ENCODE results near the gene PCSK4.

PCSK4 gene

GRCh38 chr19:1470055-1470304 is 20.2 kb downstream of the PCSK4 start:
- DNase-seq (ENCODE audit: low read depth) = no peak
- H3K4me3 ChIP-seq (ENCODE audit: low read depth, low read length) = peak overlapping the region; percentile 28
- TF ChIP-seq, protein P1, sequence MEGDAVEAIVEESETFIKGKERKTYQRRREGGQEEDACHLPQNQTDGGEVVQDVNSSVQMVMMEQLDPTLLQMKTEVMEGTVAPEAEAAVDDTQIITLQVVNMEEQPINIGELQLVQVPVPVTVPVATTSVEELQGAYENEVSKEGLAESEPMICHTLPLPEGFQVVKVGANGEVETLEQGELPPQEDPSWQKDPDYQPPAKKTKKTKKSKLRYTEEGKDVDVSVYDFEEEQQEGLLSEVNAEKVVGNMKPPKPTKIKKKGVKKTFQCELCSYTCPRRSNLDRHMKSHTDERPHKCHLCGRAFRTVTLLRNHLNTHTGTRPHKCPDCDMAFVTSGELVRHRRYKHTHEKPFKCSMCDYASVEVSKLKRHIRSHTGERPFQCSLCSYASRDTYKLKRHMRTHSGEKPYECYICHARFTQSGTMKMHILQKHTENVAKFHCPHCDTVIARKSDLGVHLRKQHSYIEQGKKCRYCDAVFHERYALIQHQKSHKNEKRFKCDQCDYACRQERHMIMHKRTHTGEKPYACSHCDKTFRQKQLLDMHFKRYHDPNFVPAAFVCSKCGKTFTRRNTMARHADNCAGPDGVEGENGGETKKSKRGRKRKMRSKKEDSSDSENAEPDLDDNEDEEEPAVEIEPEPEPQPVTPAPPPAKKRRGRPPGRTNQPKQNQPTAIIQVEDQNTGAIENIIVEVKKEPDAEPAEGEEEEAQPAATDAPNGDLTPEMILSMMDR (conservative IDR thresholded peaks at IDR 0.05; ENCODE audit: low read depth, low read length) = no peak

GRCh38 chr19:1469255-1470054 is 20.7 kb downstream of the PCSK4 start:
- TF ChIP-seq, protein P1 (conservative IDR thresholded peaks at IDR 0.05; ENCODE audit: low read depth, low read length) = no peak
- no peak for DNase-seq (ENCODE audit: low read depth)
- H3K4me3 ChIP-seq (ENCODE audit: low read depth, low read length) = no peak overlapping the region

- DNase-seq (ENCODE audit: low read depth) = peak; percentile 42
- TF ChIP-seq, protein P1 (conservative IDR thresholded peaks at IDR 0.05; ENCODE audit: low read depth, low read length) = peak; percentile 2
Observed at GRCh38 chr19:1468821-1469254, 21.3 kb downstream of the PCSK4 start.

DNA sequence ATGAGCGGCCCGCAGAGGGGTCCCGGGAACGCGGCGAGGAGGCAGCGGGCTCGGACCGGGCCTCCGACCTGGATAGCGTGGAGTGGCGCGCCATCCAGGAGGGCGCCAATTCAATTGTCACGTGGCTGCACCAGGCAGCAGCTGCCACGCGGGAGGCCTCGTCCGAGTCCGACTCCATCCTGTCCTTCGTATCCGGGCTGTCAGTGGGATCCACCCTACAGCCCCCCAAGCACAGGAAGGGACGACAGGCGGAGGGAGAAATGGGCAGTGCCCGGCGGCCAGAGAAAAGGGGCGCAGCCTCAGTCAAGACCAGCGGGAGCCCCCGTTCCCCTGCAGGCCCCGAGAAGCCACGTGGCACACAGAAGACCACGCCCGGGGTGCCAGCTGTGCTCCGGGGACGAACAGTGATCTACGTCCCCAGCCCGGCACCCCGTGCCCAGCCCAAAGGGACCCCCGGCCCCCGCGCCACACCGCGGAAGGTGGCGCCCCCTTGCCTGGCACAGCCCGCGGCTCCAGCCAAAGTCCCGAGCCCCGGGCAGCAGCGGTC is 21.8 kb downstream of the PCSK4 start:
- no peak for DNase-seq (ENCODE audit: low read depth)
- TF ChIP-seq, protein P1 (conservative IDR thresholded peaks at IDR 0.05; ENCODE audit: low read depth, low read length) = no peak
- H3K4me3 ChIP-seq (ENCODE audit: low read depth, low read length) = no peak overlapping the region

More at GRCh38 chr19:1468821-1469254, 21.3 kb downstream of the PCSK4 start:
- H3K4me3 ChIP-seq (ENCODE audit: low read depth, low read length) = no peak overlapping the region

DNA sequence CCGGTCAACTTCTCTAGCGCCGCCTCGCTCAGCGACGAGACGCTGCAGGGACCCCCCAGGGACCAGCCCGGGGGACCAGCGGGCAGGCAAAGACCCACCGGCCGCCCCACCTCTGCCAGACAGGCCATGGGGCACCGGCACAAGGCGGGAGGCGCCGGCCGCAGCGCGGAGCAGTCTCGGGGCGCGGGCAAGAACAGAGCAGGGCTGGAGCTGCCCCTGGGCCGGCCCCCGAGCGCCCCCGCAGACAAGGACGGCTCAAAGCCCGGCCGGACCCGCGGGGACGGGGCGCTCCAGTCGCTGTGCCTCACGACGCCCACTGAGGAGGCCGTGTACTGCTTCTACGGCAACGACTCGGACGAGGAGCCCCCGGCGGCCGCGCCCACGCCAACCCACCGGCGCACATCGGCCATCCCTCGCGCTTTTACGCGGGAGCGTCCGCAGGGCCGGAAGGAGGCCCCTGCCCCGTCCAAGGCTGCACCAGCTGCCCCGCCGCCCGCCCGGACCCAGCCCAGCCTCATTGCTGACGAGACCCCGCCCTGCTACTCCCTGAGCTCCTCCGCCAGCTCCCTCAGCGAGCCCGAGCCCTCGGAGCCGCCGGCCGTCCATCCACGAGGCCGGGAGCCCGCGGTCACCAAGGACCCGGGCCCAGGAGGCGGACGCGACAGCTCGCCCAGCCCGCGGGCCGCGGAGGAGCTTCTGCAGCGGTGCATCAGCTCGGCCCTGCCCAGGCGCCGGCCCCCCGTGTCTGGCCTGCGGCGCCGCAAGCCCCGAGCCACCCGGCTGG is 22.5 kb downstream of the PCSK4 start:
- DNase-seq (ENCODE audit: low read depth) = no peak

DNA sequence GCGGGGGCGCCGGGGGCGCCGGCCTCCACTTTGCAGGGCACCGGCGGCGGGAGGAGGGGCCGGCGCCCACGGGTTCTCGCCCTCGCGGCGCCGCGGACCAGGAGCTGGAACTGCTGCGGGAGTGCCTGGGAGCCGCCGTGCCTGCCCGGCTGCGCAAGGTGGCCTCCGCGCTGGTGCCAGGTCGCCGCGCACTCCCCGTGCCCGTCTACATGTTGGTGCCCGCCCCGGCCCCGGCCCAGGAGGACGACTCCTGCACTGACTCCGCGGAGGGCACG is 23.0 kb downstream of the PCSK4 start:
- DNase-seq (ENCODE audit: low read depth) = no peak
- H3K4me3 ChIP-seq (ENCODE audit: low read depth, low read length) = no peak overlapping the region
- TF ChIP-seq, protein P1 (conservative IDR thresholded peaks at IDR 0.05; ENCODE audit: low read depth, low read length) = no peak

More for the DNA sequence above, 22.5 kb downstream of the PCSK4 start:
- no peak overlapping the region for H3K4me3 ChIP-seq (ENCODE audit: low read depth, low read length)
- TF ChIP-seq, protein P1 (conservative IDR thresholded peaks at IDR 0.05; ENCODE audit: low read depth, low read length) = no peak

Measured in choroid plexus epithelial cell (primary cell).